ENCODE data around the gene HAT1.

The HAT1 gene

GRCh38 chr2:171882089-171882769 lies 40.0 kb upstream of the HAT1 start:
- no peak for TF ChIP-seq CTCF (IDR thresholded peaks at IDR 0.05; ENCODE audit: control insufficient read depth, insufficient read depth, low read depth, low read length, missing control alignments)
- DNase-seq (ENCODE audit: low read depth) = no peak
- H3K4me3 ChIP-seq (ENCODE audit: control insufficient read depth, low read depth, low read length) = no peak overlapping the region

DNA sequence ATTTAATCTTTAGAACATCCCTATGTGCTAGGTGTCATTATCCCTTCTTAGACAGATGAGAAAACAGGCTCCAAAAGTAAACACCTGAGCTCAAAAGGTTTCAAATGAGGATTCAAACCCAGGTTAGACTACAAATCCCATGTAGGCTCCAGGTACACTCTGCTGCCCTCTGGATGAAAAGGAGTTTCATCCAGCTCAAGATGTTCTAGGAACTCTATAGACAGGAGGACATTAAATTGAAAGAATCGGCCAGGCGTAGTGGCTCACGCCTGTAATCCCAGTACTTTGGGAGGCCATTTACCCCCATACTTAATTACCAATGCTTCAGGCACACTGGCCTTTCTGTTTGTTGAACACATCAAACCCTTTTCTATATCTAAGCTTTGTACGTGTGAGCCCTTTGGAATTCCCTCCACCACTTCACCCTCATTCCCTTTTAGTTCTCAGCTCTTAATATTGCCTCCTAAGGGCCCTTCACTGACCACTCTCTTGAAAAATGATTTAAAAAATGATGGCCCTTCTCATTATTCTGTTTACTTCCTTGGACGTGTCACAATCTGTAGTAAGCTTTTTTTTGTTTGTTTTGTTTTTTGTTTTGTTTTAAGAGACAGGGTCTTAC lies 38.9 kb upstream of the HAT1 start:
- DNase-seq (ENCODE audit: low read depth) = no peak
- no peak overlapping the region for H3K4me3 ChIP-seq (ENCODE audit: control insufficient read depth, low read depth, low read length)
- TF ChIP-seq CTCF (IDR thresholded peaks at IDR 0.05; ENCODE audit: control insufficient read depth, insufficient read depth, low read depth, low read length, missing control alignments) = no peak

DNA sequence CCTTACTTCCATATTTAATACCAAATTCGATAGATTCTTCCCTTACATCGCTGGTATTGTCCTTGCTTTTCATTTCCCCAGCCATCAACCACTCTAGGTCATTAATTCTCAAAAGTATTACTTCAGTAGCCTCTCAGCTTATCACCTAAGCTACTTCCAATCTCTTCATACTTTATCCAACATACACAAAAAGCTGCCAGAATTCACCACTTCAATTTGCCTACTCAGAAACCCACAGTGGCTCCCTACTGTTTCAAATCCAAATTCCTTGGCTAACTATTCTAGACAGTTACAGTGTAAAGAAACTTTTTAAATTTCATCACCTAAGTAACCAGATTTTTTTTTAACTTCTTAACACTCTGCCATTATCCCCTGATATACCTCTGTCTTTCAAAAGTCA lies 32.9 kb upstream of the HAT1 start:
- H3K4me3 ChIP-seq (ENCODE audit: control insufficient read depth, low read depth, low read length) = no peak overlapping the region
- DNase-seq (ENCODE audit: low read depth) = no peak
- TF ChIP-seq CTCF (IDR thresholded peaks at IDR 0.05; ENCODE audit: control insufficient read depth, insufficient read depth, low read depth, low read length, missing control alignments) = no peak

DNA sequence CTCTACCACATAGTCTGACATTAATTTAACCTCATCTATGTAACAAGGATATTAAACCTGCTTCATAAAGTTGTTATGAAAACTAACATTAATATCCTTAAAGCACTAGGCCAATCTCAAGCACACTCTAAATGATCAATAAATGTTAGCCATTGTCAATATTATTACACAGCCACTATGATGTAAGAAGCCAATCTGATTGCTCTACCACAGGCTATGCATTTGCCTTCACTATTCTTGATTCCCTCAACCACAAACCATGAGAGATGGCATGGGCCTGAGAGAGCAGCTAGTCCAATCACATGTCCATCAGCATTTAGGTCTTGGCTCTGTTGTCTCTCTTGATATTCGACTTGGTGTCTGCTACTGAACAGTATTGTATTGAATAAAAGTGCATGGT lies 32.5 kb upstream of the HAT1 start:
- no peak for DNase-seq (ENCODE audit: low read depth)
- H3K4me3 ChIP-seq (ENCODE audit: control insufficient read depth, low read depth, low read length) = no peak overlapping the region
- TF ChIP-seq CTCF (IDR thresholded peaks at IDR 0.05; ENCODE audit: control insufficient read depth, insufficient read depth, low read depth, low read length, missing control alignments) = no peak

DNA sequence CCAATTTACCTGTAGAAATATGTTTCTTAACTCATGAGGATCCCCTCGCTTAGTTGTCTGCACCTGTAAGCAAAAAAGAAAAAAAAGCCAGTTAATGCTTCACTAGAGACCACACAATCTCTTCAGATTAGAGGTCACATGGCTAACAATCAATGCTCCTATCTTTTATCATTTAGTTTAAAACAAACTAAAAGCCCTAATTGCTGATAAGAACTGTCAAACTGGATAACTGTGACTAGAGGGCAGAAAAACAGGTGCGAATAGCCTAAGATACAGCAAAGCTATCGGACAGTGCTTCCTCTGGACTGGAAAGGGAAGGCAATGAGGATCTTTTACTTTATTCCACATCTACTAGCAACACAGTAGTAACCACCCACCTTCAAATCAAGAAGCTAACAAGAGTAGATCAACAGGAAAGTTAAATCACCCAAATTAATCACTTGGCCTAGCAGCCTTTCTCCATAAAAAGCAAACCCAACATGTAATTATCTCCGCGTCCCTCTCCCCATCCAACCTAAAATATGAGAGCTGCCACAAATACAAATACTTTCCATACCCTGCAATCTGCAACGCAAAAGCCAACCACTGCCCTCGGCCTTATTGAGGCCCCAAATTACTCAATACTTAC lies 29.0 kb upstream of the HAT1 start:
- DNase-seq (ENCODE audit: low read depth) = no peak
- no peak for TF ChIP-seq CTCF (IDR thresholded peaks at IDR 0.05; ENCODE audit: control insufficient read depth, insufficient read depth, low read depth, low read length, missing control alignments)
- H3K4me3 ChIP-seq (ENCODE audit: control insufficient read depth, low read depth, low read length) = peak overlapping the region; percentile 99

- no peak for TF ChIP-seq CTCF (IDR thresholded peaks at IDR 0.05; ENCODE audit: control insufficient read depth, insufficient read depth, low read depth, low read length, missing control alignments)
- DNase-seq (ENCODE audit: low read depth) = no peak
- peak within 1 kb of the TSS; percentile 99 for H3K4me3 ChIP-seq (ENCODE audit: control insufficient read depth, low read depth, low read length)
Observed at GRCh38 chr2:171893824-171894611, 28.2 kb upstream of the HAT1 start, which contains the start of gene SLC25A12. Gene SLC25A12, minus strand, starts transcription at chr2:171894244. Its CDS starts 30 bp downstream, at chr2:171894214.
